GM12892 (cell line): Measurements from ENCODE around the gene MYH14.

Experiments used
- POLR2A ChIP-seq: IDR thresholded peaks from 2 replicates; pipeline ENCODE4 v1.6.1; 2011; ENCODE audit warnings: low read depth, low read length, control low read depth
- POLR2AphosphoS5 ChIP-seq: IDR thresholded peaks from 2 replicates; pipeline ENCODE4 v1.6.1; 2011; ENCODE audit warnings: low read depth, low read length, control low read depth

DNA sequence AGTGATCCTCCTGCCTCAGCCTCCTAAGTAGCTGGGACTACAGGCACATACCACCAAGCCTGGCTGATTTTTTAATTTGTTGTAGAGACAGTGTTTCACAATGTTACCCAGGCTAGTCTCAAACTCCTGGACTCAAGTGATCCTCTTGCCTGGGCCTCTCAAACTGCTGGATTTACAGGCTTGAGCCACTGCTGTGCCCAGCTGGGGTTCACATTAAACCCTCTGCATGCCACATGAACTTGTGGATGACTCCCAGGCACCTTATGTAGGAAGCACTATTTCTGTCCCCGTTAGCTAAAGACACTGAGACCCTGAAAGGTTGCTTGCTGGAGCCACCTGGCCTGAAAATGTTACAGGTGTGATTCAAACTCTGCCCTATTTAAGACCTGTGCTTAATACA lies 10.5 kb downstream of the MYH14 start:
- TF ChIP-seq POLR2AphosphoS5 (no peak), POLR2A (no peak)
